Chondrocyte (in vitro differentiated cells): Measurements from ENCODE around the gene ZNF425. TPM values are rescaled to one million over a fixed set of nuclear protein-coding genes. Genes with fewer than 3 reads are reported as not detected.
"Not testable (repeated sequence)": the region's sequence is repeated elsewhere in the genome, so short reads cannot be mapped to it uniquely, and the experiment has no call there.

Source experiments
- DNase-seq: peaks from one replicate; pipeline ENCODE4 v3.0.0; 2021; ENCODE audit warnings: mixed read lengths, low spot score
- H3K27ac Mint-ChIP-seq: one replicate; pipeline ENCODE4 v1.8.0; 2021; ENCODE audit warnings: mild to moderate bottlenecking, moderate library complexity, mixed read lengths; ENCODE audit not compliant: unreplicated experiment
- H3K27me3 Mint-ChIP-seq: 2 replicates; pipeline ENCODE4 v1.8.0; 2021; ENCODE audit warnings: low read depth, mixed read lengths
- H3K36me3 Mint-ChIP-seq: 2 replicates; pipeline ENCODE4 v1.8.0; 2021; ENCODE audit warnings: low read depth, mixed read lengths
- H3K4me1 Mint-ChIP-seq: 2 replicates; pipeline ENCODE4 v1.8.0; 2021; ENCODE audit warnings: low read depth, mild to moderate bottlenecking, mixed read lengths
- H3K4me3 Mint-ChIP-seq: one replicate; pipeline ENCODE4 v1.8.0; 2021; ENCODE audit warnings: mild to moderate bottlenecking, moderate library complexity, mixed read lengths; ENCODE audit not compliant: unreplicated experiment
- H3K9me3 Mint-ChIP-seq: 2 replicates; pipeline ENCODE4 v1.8.0; 2021; ENCODE audit warnings: low read depth, mixed read lengths
- total RNA-seq: library from RNA; stranded (reverse); gene quantifications from 3 replicates; pipeline ENCODE4 v1.2.1, GENCODE V29; 2021
- TF ChIP-seq, protein P1 (sequence below): fragments of 200-600 bp; sonication (generic); IDR thresholded peaks from 2 replicates; pipeline ENCODE4 v1.5.0; 2021; ENCODE audit warnings: antibody characterized with exemption, mild to moderate bottlenecking, moderate library complexity

Gene ZNF425
- total RNA-seq, 1 donor from 2014 or later: 4.1 TPM

DNA sequence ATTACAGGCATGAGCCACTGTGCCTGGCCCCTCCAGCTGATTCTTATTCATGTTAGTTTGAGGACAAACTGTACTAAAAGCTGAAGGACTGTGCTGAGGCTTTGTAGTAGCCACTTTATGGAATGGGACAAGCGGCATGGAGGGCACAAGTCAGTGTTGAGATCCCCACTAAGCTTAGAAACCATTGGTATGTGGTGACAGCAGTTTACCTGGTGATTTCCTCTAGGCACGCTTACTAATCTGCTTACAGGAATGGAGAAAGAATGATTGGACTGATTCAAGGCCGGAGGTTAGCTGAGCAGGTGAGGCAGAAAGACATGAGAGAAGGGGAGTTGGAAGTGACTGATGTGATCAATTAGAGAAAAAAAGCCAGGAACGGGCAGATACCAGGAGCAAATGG is 24.9 kb upstream of the ZNF425 start:
- Mint-ChIP-seq H3K27me3 (no peaks in the 10 kb centered on the region), H3K4me3 (no peak overlapping the region), H3K27ac (peak overlapping the region; percentile 22), H3K4me1 (peaks cover 26% of the 10 kb centered on the region), H3K9me3 (peaks cover 2% of the 10 kb centered on the region), H3K36me3 (peaks cover 10% of the 10 kb centered on the region)
- DNase-seq: no peak
- TF ChIP-seq, protein P1, sequence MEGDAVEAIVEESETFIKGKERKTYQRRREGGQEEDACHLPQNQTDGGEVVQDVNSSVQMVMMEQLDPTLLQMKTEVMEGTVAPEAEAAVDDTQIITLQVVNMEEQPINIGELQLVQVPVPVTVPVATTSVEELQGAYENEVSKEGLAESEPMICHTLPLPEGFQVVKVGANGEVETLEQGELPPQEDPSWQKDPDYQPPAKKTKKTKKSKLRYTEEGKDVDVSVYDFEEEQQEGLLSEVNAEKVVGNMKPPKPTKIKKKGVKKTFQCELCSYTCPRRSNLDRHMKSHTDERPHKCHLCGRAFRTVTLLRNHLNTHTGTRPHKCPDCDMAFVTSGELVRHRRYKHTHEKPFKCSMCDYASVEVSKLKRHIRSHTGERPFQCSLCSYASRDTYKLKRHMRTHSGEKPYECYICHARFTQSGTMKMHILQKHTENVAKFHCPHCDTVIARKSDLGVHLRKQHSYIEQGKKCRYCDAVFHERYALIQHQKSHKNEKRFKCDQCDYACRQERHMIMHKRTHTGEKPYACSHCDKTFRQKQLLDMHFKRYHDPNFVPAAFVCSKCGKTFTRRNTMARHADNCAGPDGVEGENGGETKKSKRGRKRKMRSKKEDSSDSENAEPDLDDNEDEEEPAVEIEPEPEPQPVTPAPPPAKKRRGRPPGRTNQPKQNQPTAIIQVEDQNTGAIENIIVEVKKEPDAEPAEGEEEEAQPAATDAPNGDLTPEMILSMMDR: no peak

DNA sequence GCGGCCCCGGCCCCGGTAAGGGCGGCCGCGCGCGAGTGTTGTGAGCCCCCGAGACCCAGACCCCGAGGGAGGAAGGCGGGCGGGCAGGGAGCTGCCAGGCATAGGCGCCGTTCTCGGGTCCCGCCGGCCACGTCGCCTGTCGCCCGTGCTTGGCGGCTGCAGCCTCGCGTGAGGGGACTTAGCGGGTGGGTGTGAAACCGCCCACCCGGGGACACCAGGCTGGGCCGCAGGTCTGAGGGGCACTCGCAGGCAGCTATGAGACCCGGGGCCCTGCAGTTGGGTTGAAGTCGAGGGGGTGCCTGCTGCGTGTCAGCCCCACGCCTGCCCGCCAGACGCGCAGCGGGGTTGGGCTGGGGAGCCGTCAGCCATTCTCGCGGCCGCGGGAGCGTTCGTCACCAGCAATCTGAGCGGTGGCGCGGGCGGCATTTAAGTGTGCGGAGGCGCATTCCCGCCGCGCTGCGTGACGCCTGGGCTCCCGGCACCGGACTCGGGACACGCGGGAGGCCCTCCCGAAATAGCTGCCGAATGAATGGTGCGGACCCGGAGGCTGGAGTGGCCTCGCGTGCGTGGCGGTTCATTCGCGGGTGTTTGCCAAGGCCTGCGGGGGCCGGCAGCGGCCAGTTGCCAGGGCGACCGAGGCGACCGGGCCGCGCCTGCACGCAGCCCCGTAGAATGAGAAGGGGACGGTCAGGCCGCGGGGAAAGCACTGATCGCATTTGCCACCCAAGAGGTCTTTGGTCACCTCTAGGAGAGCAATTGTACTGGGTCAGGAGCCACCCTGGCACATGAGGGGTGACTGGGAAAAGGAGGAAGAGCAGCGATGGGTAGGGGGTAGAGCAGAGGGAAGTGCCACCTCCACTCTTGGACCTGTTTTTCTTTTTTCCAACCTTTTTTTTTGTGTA is 21.9 kb upstream of the ZNF425 start:
- H3K36me3 Mint-ChIP-seq: no peaks in the 10 kb centered on the region

DNA sequence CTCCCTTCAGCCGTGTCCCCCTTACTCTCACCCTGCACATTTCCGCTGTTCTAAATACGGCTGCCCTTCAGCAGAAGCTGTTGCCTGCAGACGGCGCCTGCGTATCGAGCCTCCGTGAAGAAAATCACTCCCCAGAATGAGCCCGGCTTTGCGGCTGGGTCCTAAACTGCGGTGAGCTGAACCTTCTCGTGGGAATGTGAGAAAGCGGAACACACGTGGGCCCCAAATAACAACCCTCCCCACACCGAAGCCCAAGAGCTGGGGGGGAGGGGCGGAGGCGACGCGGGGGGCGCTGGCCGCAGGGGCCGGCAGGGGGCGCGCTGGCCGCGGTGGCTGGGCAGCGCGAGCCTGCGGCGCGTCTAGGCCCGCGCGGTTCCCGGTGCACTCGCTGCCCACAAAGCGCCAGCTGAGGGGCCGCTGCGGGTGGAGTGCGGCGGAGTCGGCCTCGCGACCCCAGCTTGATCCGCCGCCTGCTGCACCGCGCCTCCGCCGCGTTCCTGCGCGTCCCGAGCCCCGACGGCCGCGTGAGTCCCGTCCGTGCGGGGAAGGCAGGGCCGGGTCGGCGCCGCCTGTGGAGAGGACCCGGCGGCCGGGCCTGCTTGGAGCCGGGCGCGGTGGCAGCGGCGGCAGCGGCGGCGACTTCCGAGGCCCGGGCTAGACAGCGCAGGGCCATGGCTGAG is 21.1 kb upstream of the ZNF425 start, which contains the start of gene ZNF398:
ZNF398 (plus strand) TSS at position 382 of the 680 bp plus-strand sequence; CDS start at position 672, 290 bp downstream.
- Mint-ChIP-seq H3K36me3 (no peaks in the 10 kb centered on the region), H3K9me3 (no peaks in the 10 kb centered on the region), H3K27ac (peak within 1 kb of the TSS; percentile 96), H3K27me3 (no peaks in the 10 kb centered on the region), H3K4me3 (peak within 1 kb of the TSS; percentile 88), H3K4me1 (peaks cover 26% of the 10 kb centered on the region)
- TF ChIP-seq, protein P1: peak; percentile 85
- DNase-seq: no peak

More for the DNA sequence above, 21.9 kb upstream of the ZNF425 start:
- peak; percentile 90 for DNase-seq
- H3K4me3 Mint-ChIP-seq: peak overlapping the region; percentile 86
- H3K4me1 Mint-ChIP-seq: peaks cover 23% of the 10 kb centered on the region
- peak overlapping the region; percentile 96 for H3K27ac Mint-ChIP-seq
- TF ChIP-seq, protein P1: no peak
- no peaks in the 10 kb centered on the region for H3K27me3 Mint-ChIP-seq
- H3K9me3 Mint-ChIP-seq: no peaks in the 10 kb centered on the region

DNA sequence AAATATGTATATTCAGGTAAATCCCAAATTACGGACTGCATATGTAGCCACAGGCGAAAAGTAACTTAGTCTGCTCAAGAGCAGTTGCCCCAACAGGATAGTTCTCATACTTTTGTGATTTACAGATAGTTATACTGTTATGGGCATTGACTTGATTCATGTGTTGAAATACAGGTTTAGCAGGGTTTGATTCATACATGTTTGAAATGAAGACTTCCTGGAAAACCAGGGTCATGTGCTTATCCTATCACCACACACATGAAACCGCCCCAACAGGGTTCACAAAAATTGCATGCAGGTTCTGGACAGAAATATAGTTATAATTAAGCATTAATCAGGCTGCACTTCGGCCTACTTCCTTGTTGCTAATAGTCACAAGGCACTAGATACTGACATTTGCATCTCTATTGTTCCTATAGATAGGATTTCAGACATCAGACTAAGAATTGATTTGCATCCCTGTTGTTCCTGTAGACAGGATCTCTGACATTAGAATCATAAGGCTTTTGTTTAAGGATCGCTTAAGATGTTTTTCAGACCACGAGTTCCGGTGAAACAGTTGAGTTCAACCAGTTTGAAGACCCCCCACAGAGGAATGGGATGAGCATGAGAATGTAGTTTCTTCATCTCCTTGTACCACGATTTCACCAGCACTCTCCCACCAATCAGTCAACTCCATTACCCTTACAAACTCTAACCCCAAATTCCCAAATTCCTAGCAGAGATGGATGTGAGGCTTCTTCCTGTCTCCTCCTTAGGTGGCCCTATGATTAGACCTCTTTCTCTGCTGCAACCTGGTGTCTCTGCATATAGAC is 19.1 kb upstream of the ZNF425 start:
- no peak overlapping the region for H3K4me3 Mint-ChIP-seq
- H3K27ac Mint-ChIP-seq: no peak overlapping the region
- no peaks in the 10 kb centered on the region for H3K36me3 Mint-ChIP-seq
- TF ChIP-seq, protein P1: no peak
- no peaks in the 10 kb centered on the region for H3K9me3 Mint-ChIP-seq
- no peak for DNase-seq
- peaks cover 25% of the 10 kb centered on the region for H3K4me1 Mint-ChIP-seq
- H3K27me3 Mint-ChIP-seq: no peaks in the 10 kb centered on the region

DNA sequence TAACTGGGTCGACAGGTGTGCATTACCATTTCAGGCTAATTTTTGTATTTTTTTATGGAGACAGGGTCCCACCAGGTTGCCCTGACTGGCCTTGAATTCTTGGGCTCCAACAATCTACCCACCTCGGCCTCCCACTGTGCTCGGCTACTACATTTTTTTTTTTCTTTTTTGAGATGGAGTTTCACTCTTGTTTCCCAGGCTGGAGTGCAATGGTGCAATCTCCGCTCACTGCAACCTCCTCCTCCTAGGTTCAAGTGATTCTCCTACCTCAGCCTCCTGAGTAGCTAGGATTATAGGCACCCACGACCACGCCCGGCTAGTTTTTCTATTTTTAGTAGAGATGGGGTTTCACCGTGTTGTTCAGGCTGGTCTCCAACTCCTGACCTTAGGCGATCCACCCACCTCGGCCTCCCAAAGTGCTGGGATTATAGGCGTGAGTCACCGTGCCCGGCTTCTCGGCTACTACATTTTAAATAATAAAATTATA is 18.4 kb upstream of the ZNF425 start:
- not testable (repeated sequence) for DNase-seq, H3K27me3 Mint-ChIP-seq, H3K36me3 Mint-ChIP-seq, H3K9me3 Mint-ChIP-seq, H3K27ac Mint-ChIP-seq, H3K4me3 Mint-ChIP-seq
- H3K4me1 Mint-ChIP-seq: peaks cover 19% of the 10 kb centered on the region
